Measurements from ENCODE around the gene LTBP2.

The LTBP2 gene

GRCh38 chr14:74596741-74597450 is 15.1 kb downstream of the LTBP2 start:
- TF ChIP-seq GATA1 (IDR thresholded peaks at IDR 0.05; ENCODE audit: low read depth, low read length): no peak
- TF ChIP-seq POLR2A (IDR thresholded peaks at IDR 0.05; ENCODE audit: low read length): no peak
- no peak for DNase-seq

DNA sequence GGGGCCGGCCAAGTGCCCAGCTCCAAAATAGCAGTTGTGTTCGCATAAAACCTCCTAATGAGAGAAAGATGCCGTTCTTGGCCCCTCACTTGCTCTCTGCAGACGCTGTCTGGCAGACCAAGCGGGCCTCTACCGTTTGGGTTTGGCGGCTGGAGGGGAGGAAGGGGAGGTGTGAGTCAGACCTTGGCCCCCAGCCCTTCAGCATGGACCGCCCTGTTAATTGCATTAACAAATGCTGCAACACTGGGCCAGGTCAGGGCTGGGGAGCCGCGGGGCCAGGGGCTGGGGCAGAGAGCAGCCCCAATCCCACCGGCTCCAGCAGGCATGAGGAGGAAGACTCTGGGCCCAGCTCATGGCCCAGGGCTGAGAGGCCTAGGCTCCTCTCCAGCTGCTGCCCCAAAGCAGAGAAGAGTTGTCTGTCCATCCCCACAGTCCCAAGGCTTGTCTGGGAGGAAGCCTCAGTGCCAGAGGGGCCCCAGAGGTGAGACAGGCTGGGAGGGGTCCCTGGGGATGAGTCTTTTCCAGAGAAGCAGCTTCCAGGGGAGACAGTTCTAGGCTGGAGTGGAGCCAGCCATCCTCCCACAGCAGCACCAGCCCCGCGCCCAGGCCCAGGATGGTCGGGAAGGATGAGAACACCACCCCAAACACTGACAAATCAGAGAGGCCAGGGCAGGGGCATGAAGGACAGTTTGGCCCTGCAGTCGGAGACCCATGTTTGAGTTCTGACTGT is 16.9 kb downstream of the LTBP2 start:
- no peak for TF ChIP-seq GATA1 (IDR thresholded peaks at IDR 0.05; ENCODE audit: low read depth, low read length)
- TF ChIP-seq POLR2A (IDR thresholded peaks at IDR 0.05; ENCODE audit: low read length): no peak
- DNase-seq: no peak

GRCh38 chr14:74594606-74595005 is 17.4 kb downstream of the LTBP2 start:
- no peak for DNase-seq
- no peak for TF ChIP-seq POLR2A (IDR thresholded peaks at IDR 0.05; ENCODE audit: low read length)
- no peak for TF ChIP-seq GATA1 (IDR thresholded peaks at IDR 0.05; ENCODE audit: low read depth, low read length)

DNA sequence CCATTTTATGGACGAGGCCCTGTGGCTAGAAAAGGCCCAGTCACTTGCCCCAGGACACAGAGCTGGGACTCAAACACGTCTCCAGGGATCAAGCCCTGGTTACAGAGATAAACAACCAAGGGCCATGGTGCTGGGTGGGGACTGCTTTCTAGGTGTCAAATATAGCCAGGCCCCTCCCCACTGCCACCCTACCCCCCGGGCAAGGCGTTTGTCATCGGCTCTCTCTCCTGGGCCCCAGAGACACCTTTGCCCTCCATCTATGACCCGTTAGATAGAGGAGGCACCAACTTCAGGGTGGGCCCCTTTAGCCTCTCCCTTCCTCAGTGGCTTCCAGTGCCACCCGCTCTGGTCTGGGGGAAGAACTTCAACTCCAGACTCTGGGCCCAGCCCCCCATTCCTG is 18.0 kb downstream of the LTBP2 start:
- no peak for DNase-seq
- TF ChIP-seq GATA1 (IDR thresholded peaks at IDR 0.05; ENCODE audit: low read depth, low read length): no peak
- TF ChIP-seq POLR2A (IDR thresholded peaks at IDR 0.05; ENCODE audit: low read length): no peak

DNA sequence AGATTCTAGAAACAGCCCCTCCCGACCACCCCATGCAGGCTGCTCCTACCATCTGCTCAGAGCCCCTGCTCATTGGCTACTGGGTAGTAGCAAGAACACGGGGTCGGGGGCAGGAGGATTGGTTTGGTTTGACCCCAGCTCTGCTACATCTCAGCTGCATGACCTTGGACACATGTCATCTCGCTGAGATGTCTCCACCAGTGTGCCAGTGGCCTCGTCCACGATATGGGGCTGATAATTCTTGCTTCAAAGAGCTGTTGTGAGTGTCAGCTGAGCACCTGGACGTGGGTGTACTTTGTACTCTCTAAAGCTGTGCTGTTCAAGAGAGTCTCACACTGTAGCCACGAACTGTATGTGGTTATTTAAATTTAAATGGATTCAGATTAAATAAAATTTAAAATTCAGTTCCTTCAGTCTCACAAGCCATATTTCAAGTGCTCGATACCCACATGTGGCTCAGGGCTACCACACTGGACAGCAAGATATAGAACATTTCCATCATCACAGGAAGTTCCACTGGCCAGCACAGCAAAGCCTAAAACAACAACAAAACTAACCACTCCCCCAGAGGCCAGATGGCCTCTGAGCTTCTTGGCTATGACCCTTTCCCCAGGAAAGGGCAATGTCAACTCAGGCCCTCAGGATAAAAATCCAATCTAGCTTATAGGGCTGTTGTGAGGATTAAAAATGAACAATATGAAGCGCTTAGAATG is 18.6 kb downstream of the LTBP2 start:
- TF ChIP-seq POLR2A (IDR thresholded peaks at IDR 0.05; ENCODE audit: low read length): no peak
- no peak for TF ChIP-seq GATA1 (IDR thresholded peaks at IDR 0.05; ENCODE audit: low read depth, low read length)
- no peak for DNase-seq

- TF ChIP-seq POLR2A (IDR thresholded peaks at IDR 0.05; ENCODE audit: low read length) (no peak), GATA1 (IDR thresholded peaks at IDR 0.05; ENCODE audit: low read depth, low read length) (no peak)
- no peak for DNase-seq
Observed at GRCh38 chr14:74592476-74593201, 19.4 kb downstream of the LTBP2 start.

DNA sequence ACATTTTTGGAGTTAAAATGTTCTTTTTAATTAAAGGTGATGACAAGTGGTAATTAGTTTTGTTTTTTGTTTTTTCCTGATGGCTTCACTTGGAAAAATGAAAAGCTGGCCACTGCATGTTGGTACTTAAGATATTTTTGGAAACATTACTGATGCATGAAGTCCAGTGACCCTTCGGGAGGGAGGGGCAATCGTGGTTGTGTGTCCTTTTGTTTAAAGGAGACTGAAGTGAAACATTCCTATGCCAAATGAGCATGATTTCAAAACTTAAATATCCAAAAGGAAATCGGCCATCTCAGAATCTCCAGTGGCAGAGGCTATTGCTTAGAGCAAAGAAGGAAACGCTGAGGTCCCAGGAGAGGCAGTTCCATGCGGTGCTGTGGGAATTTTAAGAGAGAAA is 20.1 kb downstream of the LTBP2 start:
- no peak for DNase-seq

GRCh38 chr14:74591394-74591793 is 20.6 kb downstream of the LTBP2 start:
- no peak for TF ChIP-seq POLR2A (IDR thresholded peaks at IDR 0.05; ENCODE audit: low read length)
- TF ChIP-seq GATA1 (IDR thresholded peaks at IDR 0.05; ENCODE audit: low read depth, low read length): no peak
- no peak for DNase-seq

More for the DNA sequence above, 20.1 kb downstream of the LTBP2 start:
- TF ChIP-seq POLR2A (IDR thresholded peaks at IDR 0.05; ENCODE audit: low read length) (no peak), GATA1 (IDR thresholded peaks at IDR 0.05; ENCODE audit: low read depth, low read length) (no peak)

GRCh38 chr14:74589291-74589879 is 22.7 kb downstream of the LTBP2 start:
- TF ChIP-seq POLR2A (IDR thresholded peaks at IDR 0.05; ENCODE audit: low read length) (no peak), GATA1 (IDR thresholded peaks at IDR 0.05; ENCODE audit: low read depth, low read length) (no peak)

GRCh38 chr14:74587363-74587707 is 24.7 kb downstream of the LTBP2 start:
- TF ChIP-seq POLR2A (IDR thresholded peaks at IDR 0.05; ENCODE audit: low read length) (no peak), GATA1 (IDR thresholded peaks at IDR 0.05; ENCODE audit: low read depth, low read length) (no peak)
- no peak for DNase-seq

More at GRCh38 chr14:74589291-74589879, 22.7 kb downstream of the LTBP2 start:
- DNase-seq: no peak

DNA sequence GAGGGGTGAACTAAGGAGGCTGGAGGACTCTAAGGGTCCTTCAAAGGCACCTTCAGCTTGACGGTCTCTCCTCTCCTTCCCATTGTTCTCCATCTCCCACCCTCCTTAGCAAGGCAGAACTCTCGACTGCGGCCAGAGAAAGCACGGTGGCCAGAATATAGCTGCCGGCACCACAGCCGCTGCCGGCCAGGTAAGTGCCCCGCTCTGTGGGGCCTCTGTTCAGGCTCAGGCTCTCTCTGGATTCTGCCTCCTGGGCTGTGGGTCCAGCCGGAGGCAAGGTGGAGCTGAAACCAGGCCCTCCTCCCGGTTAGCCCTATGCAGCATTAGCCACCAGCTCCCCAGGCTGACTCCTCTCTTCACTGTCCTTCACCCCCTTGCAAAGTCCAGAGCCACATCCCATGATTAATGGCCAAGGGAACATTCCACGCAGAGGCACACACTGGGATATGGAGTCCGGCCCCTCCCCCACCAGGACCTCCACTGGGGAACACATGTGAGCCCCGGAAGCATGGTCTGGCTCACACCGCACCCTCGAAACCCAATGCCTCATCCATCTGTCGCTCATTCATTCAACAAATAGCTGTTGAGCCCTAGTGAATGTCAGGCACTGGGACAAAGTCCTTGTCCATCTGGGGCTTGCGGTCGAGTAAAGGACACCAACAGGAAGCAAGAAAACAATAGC is 25.2 kb downstream of the LTBP2 start:
- no peak for DNase-seq
- no peak for TF ChIP-seq GATA1 (IDR thresholded peaks at IDR 0.05; ENCODE audit: low read depth, low read length)
- no peak for TF ChIP-seq POLR2A (IDR thresholded peaks at IDR 0.05; ENCODE audit: low read length)

GRCh38 chr14:74585406-74586335 is 26.4 kb downstream of the LTBP2 start:
- no peak for DNase-seq
- no peak for TF ChIP-seq POLR2A (IDR thresholded peaks at IDR 0.05; ENCODE audit: low read length)
- TF ChIP-seq GATA1 (IDR thresholded peaks at IDR 0.05; ENCODE audit: low read depth, low read length): no peak
